Upper lobe of right lung (tissue), 1 donor: Measurements from ENCODE around the gene TMEM109. TPM values are rescaled to one million over a fixed set of nuclear protein-coding genes. Genes with fewer than 3 reads are reported as not detected.

ENCODE experiments used
- ATAC-seq: fragments of 200-7000 bp; cut with Tn5 transposase; one replicate; pipeline ENCODE4 v1.9.1; 2020; ENCODE audit warnings: mild to moderate bottlenecking, moderate library complexity
- DNase-seq: peaks from one replicate; pipeline ENCODE4 v3.0.0-alpha.2; 2020
- H3K27ac ChIP-seq: fragments of 200-600 bp; one replicate; pipeline ENCODE4 v1.8.0; 2022
- H3K27me3 ChIP-seq: fragments of 200-600 bp; one replicate; pipeline ENCODE4 v1.8.0; 2022; ENCODE audit warnings: mild to moderate bottlenecking
- H3K36me3 ChIP-seq: fragments of 200-600 bp; one replicate; pipeline ENCODE4 v1.8.0; 2022
- H3K4me1 ChIP-seq: fragments of 200-600 bp; one replicate; pipeline ENCODE4 v1.8.0; 2022
- H3K4me3 ChIP-seq: fragments of 200-600 bp; one replicate; pipeline ENCODE4 v1.8.0; 2022; ENCODE audit warnings: mild to moderate bottlenecking
- H3K9me3 ChIP-seq: fragments of 200-600 bp; one replicate; pipeline ENCODE4 v1.8.0; 2022
- intact Hi-C: fragments of 100-400 bp; cut with DNase I; formaldehyde crosslinking; loops from one replicate; pipeline ENCODE4 v1.11.0; 2022
- total RNA-seq: library from RNA; stranded (reverse); fragmentation: NEBNext Ultra II Directional; extraction: Animal tissue kit (Norgen Biotek cat#: 25700); gene quantifications from one replicate; pipeline ENCODE4 v1.2.1, GENCODE V29; 2021
- TF ChIP-seq, protein P1 (sequence below): fragments of 200-600 bp; IDR thresholded peaks from one replicate; pipeline ENCODE4 v1.8.0; 2022; ENCODE audit warnings: antibody characterized with exemption
- donor health status: DM: no; HTN: yes; CAD: no; lungs with severe emphysema.

TMEM109 gene
- total RNA-seq, 1 donor from 2014 or later = 156 TPM

DNA sequence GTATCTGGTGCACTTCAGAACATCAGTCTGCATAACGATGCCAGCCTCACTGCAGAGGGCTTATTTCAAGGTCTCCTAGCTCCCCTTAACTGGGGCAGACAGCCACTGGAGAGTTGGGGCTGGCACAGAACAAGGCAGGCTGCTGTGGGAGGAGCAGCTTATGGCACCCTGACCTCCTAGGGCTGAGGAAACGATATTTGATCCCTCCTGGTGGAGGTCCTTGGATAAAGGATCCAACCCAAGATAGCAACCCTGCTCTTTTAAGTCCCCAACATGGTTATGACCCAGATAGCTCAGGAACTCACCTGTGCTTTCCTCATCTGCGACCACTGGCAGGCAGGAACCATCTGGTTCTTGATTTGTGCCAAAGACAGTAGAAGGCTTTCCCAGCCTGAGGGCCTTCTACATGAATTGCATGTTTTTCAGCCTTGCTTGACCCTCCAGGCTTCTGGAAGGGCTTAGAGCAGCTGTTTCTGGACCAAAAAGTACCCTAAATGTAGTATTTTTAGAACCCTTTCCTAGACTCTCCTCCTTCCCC lies 2.8 kb downstream of the TMEM109 start:
- intact Hi-C loops = no loop called here
- Histone ChIP-seq H3K27ac (no peak overlapping the region), H3K36me3 (peaks cover 21% of the 10 kb centered on the region), H3K4me3 (no peak overlapping the region), H3K4me1 (peaks cover 39% of the 10 kb centered on the region), H3K27me3 (no peaks in the 10 kb centered on the region), H3K9me3 (no peaks in the 10 kb centered on the region)
- DNase-seq = no peak
- no peak for ATAC-seq
- TF ChIP-seq, protein P1, sequence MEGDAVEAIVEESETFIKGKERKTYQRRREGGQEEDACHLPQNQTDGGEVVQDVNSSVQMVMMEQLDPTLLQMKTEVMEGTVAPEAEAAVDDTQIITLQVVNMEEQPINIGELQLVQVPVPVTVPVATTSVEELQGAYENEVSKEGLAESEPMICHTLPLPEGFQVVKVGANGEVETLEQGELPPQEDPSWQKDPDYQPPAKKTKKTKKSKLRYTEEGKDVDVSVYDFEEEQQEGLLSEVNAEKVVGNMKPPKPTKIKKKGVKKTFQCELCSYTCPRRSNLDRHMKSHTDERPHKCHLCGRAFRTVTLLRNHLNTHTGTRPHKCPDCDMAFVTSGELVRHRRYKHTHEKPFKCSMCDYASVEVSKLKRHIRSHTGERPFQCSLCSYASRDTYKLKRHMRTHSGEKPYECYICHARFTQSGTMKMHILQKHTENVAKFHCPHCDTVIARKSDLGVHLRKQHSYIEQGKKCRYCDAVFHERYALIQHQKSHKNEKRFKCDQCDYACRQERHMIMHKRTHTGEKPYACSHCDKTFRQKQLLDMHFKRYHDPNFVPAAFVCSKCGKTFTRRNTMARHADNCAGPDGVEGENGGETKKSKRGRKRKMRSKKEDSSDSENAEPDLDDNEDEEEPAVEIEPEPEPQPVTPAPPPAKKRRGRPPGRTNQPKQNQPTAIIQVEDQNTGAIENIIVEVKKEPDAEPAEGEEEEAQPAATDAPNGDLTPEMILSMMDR = no peak

DNA sequence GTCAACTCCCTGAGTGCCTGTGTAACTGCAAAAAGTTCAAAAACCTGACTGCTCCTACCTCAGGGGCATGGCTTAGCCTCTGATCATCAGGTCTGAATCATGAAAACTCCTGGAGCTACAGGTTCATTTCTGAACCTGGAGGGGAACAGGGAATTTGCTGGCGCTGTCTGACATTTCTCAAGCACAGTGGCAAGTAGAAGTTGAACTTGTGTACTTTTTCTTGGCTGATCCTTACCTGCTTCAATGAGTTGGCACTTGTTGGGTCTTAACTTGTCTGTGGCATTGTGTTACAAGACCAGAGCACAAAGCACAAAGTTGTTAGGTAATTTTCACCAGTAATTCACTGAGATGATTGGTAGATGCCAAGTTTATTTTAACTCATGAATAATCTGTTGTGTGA lies 3.3 kb downstream of the TMEM109 start:
- no peak overlapping the region for H3K4me3 ChIP-seq
- intact Hi-C loops = no loop called here
- H3K27ac ChIP-seq = no peak overlapping the region
- peaks cover 27% of the 10 kb centered on the region for H3K36me3 ChIP-seq
- H3K4me1 ChIP-seq = peaks cover 39% of the 10 kb centered on the region
- DNase-seq (no peak), ATAC-seq (no peak)
- no peaks in the 10 kb centered on the region for H3K9me3 ChIP-seq
- TF ChIP-seq, protein P1 = no peak
- H3K27me3 ChIP-seq = no peaks in the 10 kb centered on the region

DNA sequence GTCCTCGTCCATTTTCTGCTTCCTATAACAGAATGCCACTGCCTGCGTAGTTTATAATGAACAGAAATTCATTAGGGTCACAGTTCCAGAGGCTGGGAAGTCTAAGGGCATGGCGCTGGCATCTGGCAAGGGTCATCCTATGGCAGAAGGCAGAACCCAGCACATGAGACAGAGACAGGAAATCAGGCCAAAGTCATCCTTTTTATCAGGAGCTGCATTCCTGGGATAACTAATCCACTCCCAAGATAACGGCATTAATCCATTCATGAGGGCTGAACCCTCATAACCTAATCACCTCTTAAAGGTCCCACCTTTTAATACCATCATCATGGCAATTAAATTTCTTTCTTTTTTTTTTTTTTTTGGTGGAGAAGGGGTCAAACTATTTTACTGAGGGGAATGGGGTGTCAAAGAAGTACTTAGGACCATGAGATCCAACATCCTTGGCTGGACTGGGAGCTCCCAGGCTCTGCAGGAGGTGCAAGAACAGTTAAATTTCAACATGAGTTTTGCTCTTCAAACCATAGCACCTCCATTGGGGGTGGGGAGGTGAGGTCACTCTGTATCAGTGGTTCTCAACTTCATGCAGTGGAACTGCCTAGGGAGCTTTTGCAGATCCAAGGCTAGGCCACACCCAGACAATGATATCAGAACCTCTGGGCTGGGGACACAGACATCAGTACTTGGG lies 4.4 kb downstream of the TMEM109 start:
- ATAC-seq = no peak
- Histone ChIP-seq H3K4me1 (peaks cover 34% of the 10 kb centered on the region), H3K4me3 (no peak overlapping the region), H3K27me3 (no peaks in the 10 kb centered on the region), H3K27ac (no peak overlapping the region), H3K36me3 (peaks cover 38% of the 10 kb centered on the region), H3K9me3 (no peaks in the 10 kb centered on the region)
- DNase-seq = no peak
- TF ChIP-seq, protein P1 = no peak
- intact Hi-C loops = no loop called here

DNA sequence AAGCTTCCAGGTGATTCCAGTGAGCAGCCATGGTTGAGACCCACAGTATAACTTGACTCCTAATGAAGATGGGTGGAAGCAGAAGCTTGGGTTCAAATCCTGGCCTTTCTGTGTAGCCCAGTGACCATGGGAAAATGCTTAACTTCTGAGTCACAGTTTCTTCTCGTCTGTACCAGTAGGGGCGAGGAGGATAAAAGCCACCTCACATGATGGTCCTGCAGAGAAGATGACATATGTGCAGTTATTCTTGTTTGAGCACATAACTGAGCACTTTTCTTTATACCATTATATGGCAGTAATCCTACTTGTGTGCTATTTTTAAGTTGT lies 4.9 kb downstream of the TMEM109 start:
- no peak for ATAC-seq
- intact Hi-C loops = no loop called here
- Histone ChIP-seq H3K4me3 (no peak overlapping the region), H3K27ac (no peak overlapping the region), H3K9me3 (no peaks in the 10 kb centered on the region), H3K4me1 (peaks cover 37% of the 10 kb centered on the region), H3K27me3 (no peaks in the 10 kb centered on the region), H3K36me3 (peaks cover 38% of the 10 kb centered on the region)
- TF ChIP-seq, protein P1 = no peak
- no peak for DNase-seq

DNA sequence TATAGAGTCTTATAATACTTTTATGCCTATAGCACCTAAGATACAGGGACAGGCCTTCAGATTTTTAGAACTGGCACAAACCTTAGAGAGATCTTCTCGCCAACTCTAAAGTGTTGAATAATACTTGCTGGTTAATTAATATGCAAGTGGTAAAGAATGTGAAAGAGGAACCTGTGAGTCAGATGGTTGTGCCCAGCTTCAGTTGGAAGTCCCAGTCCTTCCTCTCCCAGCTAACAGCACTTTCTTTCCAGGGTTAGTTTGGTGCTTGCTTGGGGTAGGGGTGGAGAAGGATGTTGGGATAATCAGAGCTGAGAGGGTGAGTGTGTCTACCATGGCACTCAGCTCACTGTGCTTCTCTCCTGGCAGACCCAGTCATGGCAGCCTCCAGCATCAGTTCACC lies 5.4 kb downstream of the TMEM109 start:
- peaks cover 39% of the 10 kb centered on the region for H3K4me1 ChIP-seq
- no peaks in the 10 kb centered on the region for H3K27me3 ChIP-seq
- DNase-seq (no peak), ATAC-seq (no peak)
- peaks cover 38% of the 10 kb centered on the region for H3K36me3 ChIP-seq
- H3K9me3 ChIP-seq = no peaks in the 10 kb centered on the region
- H3K4me3 ChIP-seq = no peak overlapping the region
- intact Hi-C loops = no loop called here
- TF ChIP-seq, protein P1 = no peak
- no peak overlapping the region for H3K27ac ChIP-seq
